ENCODE data around the gene CAMTA2. TPM values are rescaled to one million over a fixed set of nuclear protein-coding genes. Genes with fewer than 3 reads are reported as not detected.

Gene CAMTA2
- total and polyA plus RNA-seq, 9 of the 15 experiments (the other 6 are each of a cell fraction or from before 2014, with no cell fraction given): 0.24 to 25.1 (median 6.3) TPM

GRCh38 chr17:4973256-4974114 lies 14.0 kb downstream of the CAMTA2 start:
- peaks cover 11 to 12% of the 10 kb centered on the region in 2 experiments; a peak in 4 of 5 replicates for H3K4me1 ChIP-seq (replicated peaks in 1 of 2; ENCODE audit: control insufficient read depth in 2 of 2, insufficient read depth in 2 of 2, low read length in 2 of 2)
- FAIRE-seq (no peak), ATAC-seq (no peak), DNase-seq (ENCODE audit: extremely low read depth in 1 of 4, low spot score in 3 of 4) (no peak)
- no TSS peak for BruUV-seq (replicated peaks)
- no peak overlapping the region for H3K27ac ChIP-seq (ENCODE audit: extremely low read depth, low read depth, low read length)
- ChIA-PET CTCF (ENCODE audit: low intra/inter-chr PET ratio) (no interaction called here), POLR2A (no interaction called here)
- H3K4me2 ChIP-seq (ENCODE audit: insufficient read depth, low read length): no peak overlapping the region
- no peaks in the 10 kb centered on the region for H3K27me3 ChIP-seq (ENCODE audit: control insufficient read depth in 2 of 2, insufficient read depth in 2 of 2, low read length in 2 of 2)
- H3K79me2 ChIP-seq (ENCODE audit: control insufficient read depth, insufficient read depth, low read length): peaks cover 9% of the 10 kb centered on the region; the same call in 2 of the 3 replicates
- no peak overlapping the region for H3K4me3 ChIP-seq
- no peak overlapping the region for H2AFZ ChIP-seq (ENCODE audit: low read depth, low read length)
- TF ChIP-seq, protein P1, sequence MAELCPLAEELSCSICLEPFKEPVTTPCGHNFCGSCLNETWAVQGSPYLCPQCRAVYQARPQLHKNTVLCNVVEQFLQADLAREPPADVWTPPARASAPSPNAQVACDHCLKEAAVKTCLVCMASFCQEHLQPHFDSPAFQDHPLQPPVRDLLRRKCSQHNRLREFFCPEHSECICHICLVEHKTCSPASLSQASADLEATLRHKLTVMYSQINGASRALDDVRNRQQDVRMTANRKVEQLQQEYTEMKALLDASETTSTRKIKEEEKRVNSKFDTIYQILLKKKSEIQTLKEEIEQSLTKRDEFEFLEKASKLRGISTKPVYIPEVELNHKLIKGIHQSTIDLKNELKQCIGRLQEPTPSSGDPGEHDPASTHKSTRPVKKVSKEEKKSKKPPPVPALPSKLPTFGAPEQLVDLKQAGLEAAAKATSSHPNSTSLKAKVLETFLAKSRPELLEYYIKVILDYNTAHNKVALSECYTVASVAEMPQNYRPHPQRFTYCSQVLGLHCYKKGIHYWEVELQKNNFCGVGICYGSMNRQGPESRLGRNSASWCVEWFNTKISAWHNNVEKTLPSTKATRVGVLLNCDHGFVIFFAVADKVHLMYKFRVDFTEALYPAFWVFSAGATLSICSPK (IDR thresholded peaks at IDR 0.05; ENCODE audit: borderline replicate concordance): no peak
- TF ChIP-seq ZBED1 (IDR thresholded peaks at IDR 0.05): no peak
- no peak for TF ChIP-seq PML (IDR thresholded peaks at IDR 0.05; ENCODE audit: low read length)
- TF ChIP-seq SPI1 (IDR thresholded peaks at IDR 0.05; ENCODE audit: borderline replicate concordance, low read depth, low read length): no peak
- H3K9ac ChIP-seq (ENCODE audit: insufficient read depth in 1 of 2, low read depth in 2 of 2, low read length in 2 of 2): peak overlapping the region in 1 of 2 experiments; percentile 52; a peak in 2 of 4 replicates
- 83% methylated on average over 8 of the region's 10 CpGs for WGBS (ENCODE audit: insufficient coverage, low coverage, missing lambda C conversion rate)
- H4K20me1 ChIP-seq (replicated peaks; ENCODE audit: control insufficient read depth, insufficient read depth, low read length): no peaks in the 10 kb centered on the region
- no peaks in the 10 kb centered on the region for H3K9me3 ChIP-seq (replicated peaks; ENCODE audit: control insufficient read depth, insufficient read depth, low read depth, low read length)
- intact Hi-C loops (cut with micrococcal nuclease) (no loop called here), in situ Hi-C loops (cut with MboI) (no loop called here)
- H3K9me1 ChIP-seq (ENCODE audit: control insufficient read depth, insufficient read depth, low read length): no peaks in the 10 kb centered on the region
- peaks cover 85% of the 10 kb centered on the region for H3K36me3 ChIP-seq (ENCODE audit: control insufficient read depth, insufficient read depth, low read length)
